ENCODE data around the gene BIRC5. TPM values are rescaled to one million over a fixed set of nuclear protein-coding genes. Genes with fewer than 3 reads are reported as not detected.
A peak's percentile ranks its signal among the peaks of the same experiment; 100 is the strongest.

BIRC5 gene
- total and polyA plus RNA-seq, 3 donors from 2014 or later: 12.4 to 58.5 (median 28.1) TPM

GRCh38 chr17:78268951-78269905 is 55.2 kb downstream of the BIRC5 start:
- intact Hi-C loops (cut with DNase I; ENCODE audit: low total_unique reads): no loop called here
- H3K27ac ChIP-seq: no peak overlapping the region
- TF ChIP-seq CTCF (IDR thresholded peaks at IDR 0.05) (no peak), POLR2A (IDR thresholded peaks at IDR 0.05) (no peak)
- peaks cover 23% of the 10 kb centered on the region for H3K4me1 ChIP-seq
- H3K27me3 ChIP-seq: no peaks in the 10 kb centered on the region
- H3K9me3 ChIP-seq: no peaks in the 10 kb centered on the region
- H3K36me3 ChIP-seq (ENCODE audit: low read depth, missing control alignments): no peaks in the 10 kb centered on the region
- WGBS, 2 donors: 33 to 45% methylated on average over 14 to 34 of the region's 34 CpGs
- DNase-seq: no peak
- H3K4me3 ChIP-seq: no peak overlapping the region

- no peak for DNase-seq
- Histone ChIP-seq H3K4me1 (peaks cover 23% of the 10 kb centered on the region), H3K27ac (no peak overlapping the region), H3K36me3 (ENCODE audit: low read depth, missing control alignments) (no peaks in the 10 kb centered on the region), H3K27me3 (no peaks in the 10 kb centered on the region), H3K4me3 (no peak overlapping the region), H3K9me3 (no peaks in the 10 kb centered on the region)
- TF ChIP-seq CTCF (IDR thresholded peaks at IDR 0.05) (no peak), POLR2A (IDR thresholded peaks at IDR 0.05) (no peak)
- intact Hi-C loops (cut with DNase I; ENCODE audit: low total_unique reads): no loop called here
- 83 to 87% methylated on average over 8 of the region's 8 CpGs for WGBS, 2 donors
These were observed 55.9 kb downstream of the BIRC5 start for GRCh38 chr17:78269955-78270381.

GRCh38 chr17:78271419-78272170 is 57.5 kb downstream of the BIRC5 start:
- H3K27ac ChIP-seq: no peak overlapping the region
- no peak overlapping the region for H3K4me3 ChIP-seq
- no peaks in the 10 kb centered on the region for H3K36me3 ChIP-seq (ENCODE audit: low read depth, missing control alignments)
- 73 to 78% methylated on average over 12 of the region's 12 CpGs for WGBS, 2 donors
- peaks cover 23% of the 10 kb centered on the region for H3K4me1 ChIP-seq
- H3K9me3 ChIP-seq: no peaks in the 10 kb centered on the region
- TF ChIP-seq CTCF (IDR thresholded peaks at IDR 0.05) (no peak), POLR2A (IDR thresholded peaks at IDR 0.05) (no peak)
- H3K27me3 ChIP-seq: no peaks in the 10 kb centered on the region
- intact Hi-C loops (cut with DNase I; ENCODE audit: low total_unique reads): no loop called here
- DNase-seq: no peak

GRCh38 chr17:78272181-78272913 is 58.3 kb downstream of the BIRC5 start:
- WGBS, 2 donors: 39 to 55% methylated on average over 12 to 17 of the region's 17 CpGs
- peak; percentile 82 for DNase-seq
- no peak for TF ChIP-seq POLR2A (IDR thresholded peaks at IDR 0.05)
- TF ChIP-seq CTCF (IDR thresholded peaks at IDR 0.05): no peak
- no peak overlapping the region for H3K4me3 ChIP-seq
- intact Hi-C loops (cut with DNase I; ENCODE audit: low total_unique reads): no loop called here
- H3K27me3 ChIP-seq: no peaks in the 10 kb centered on the region
- H3K9me3 ChIP-seq: no peaks in the 10 kb centered on the region
- peaks cover 23% of the 10 kb centered on the region for H3K4me1 ChIP-seq
- no peaks in the 10 kb centered on the region for H3K36me3 ChIP-seq (ENCODE audit: low read depth, missing control alignments)
- H3K27ac ChIP-seq: no peak overlapping the region

Data from testis (tissue), 3 donors.